GM21526 (cell line): ENCODE measurements around the gene TLR4.

Experiments used
- ATAC-seq: cut with Tn5 transposase; IDR thresholded peaks from one replicate; pipeline ENCODE4 v1.9.1; 2021; ENCODE audit warnings: moderate library complexity; ENCODE audit not compliant: unreplicated experiment, low FRiP score

The TLR4 gene

DNA sequence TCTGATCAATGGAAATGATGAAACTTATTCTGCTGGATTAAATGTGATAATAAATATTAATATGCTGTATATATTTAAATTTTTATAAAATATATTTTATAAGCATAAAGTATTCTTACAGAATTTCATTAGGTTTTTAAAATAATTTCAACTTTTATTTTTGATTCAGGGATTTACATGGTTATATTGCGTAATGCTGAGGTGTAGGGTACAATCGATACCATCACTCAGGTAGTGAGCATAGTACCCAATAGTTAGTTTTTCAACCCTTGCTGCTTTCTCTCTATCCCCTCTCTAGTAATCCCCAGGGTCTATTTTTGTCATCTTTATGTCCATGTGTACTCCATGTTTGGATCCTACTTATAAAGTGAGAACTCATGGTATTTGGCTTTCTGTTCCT is 5.7 kb downstream of the TLR4 start:
- ATAC-seq, result no peak

DNA sequence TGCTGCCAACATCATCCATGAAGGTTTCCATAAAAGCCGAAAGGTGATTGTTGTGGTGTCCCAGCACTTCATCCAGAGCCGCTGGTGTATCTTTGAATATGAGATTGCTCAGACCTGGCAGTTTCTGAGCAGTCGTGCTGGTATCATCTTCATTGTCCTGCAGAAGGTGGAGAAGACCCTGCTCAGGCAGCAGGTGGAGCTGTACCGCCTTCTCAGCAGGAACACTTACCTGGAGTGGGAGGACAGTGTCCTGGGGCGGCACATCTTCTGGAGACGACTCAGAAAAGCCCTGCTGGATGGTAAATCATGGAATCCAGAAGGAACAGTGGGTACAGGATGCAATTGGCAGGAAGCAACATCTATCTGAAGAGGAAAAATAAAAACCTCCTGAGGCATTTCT is 10.1 kb downstream of the TLR4 start:
- no peak for ATAC-seq

DNA sequence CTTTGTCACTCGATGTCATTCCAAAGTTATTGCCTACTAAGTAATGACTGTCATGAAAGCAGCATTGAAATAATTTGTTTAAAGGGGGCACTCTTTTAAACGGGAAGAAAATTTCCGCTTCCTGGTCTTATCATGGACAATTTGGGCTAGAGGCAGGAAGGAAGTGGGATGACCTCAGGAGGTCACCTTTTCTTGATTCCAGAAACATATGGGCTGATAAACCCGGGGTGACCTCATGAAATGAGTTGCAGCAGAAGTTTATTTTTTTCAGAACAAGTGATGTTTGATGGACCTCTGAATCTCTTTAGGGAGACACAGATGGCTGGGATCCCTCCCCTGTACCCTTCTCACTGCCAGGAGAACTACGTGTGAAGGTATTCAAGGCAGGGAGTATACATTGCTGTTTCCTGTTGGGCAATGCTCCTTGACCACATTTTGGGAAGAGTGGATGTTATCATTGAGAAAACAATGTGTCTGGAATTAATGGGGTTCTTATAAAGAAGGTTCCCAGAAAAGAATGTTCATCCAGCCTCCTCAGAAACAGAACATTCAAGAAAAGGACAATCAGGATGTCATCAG is 11.3 kb downstream of the TLR4 start:
- ATAC-seq, result no peak

DNA sequence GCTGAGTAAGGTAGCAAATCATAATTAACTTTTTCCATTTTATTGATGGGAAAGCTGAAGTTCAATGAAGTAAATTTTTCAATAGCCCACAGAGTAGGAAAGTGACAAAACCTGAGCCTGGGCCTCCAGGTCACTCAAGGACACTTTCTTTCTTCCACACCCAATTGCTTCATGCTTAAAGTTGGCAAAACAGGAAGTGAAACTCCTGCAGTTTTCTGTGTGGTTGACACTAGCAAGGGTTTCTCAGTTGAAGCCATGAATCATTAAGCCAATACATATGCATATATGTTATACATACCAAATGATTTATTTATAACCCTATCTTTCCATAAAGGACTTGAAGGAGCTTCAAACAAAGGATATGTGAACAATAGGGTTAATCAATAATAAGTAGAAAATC is 13.9 kb downstream of the TLR4 start:
- ATAC-seq, result peak; percentile 99

DNA sequence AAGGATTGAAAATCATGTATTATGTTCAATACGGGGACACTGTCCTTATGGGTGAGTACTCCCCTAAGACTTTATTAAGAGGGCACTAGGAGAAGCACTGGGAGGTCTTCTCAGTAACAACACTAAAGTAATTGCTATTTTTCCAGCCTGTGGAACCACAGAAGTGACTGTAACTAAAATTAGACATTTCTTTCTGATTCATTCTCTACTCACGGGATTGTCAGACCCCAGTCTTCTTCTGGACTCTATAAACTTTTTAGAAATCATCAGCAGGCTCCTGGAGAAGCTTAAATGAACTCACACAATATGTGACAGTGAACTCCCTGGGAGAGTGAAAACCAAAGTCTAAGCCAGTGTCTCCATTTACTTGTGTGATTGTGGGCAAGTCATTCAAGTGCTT is 14.5 kb downstream of the TLR4 start:
- peak; percentile 2 for ATAC-seq

DNA sequence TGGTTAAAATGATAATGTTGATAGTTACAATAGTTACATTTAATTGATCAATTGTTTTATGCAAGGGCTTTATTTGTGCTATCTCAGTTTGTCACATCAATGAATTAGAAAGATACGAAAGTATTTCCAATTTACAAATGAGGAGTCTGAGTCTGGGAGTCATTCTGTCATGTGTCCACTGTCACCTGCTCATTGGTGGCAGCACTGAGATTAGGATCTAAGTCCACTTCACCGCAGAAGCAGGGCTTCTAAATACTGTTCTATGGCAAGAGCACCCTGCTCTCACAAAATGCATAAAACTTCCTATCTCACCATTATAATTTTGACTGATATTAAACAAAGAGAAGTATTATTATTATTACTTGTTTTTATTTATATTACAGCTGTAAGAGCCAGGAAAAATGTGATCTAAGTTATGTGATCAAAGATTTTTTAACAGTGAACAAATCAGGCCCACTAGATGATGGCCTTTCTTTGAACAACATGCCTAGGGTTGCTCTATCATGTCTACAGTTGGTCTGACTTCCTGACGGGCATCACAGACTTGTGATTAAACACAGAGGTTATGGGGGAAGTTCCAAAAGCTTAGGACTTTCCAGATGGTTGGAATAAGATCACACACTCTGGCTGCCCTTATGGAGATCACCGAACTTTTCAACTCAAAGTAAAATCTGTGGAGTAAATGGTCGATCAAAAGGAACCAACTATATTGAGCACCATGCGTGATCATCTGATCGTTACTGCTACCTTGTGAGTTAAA is 15.1 kb downstream of the TLR4 start:
- ATAC-seq, result no peak

DNA sequence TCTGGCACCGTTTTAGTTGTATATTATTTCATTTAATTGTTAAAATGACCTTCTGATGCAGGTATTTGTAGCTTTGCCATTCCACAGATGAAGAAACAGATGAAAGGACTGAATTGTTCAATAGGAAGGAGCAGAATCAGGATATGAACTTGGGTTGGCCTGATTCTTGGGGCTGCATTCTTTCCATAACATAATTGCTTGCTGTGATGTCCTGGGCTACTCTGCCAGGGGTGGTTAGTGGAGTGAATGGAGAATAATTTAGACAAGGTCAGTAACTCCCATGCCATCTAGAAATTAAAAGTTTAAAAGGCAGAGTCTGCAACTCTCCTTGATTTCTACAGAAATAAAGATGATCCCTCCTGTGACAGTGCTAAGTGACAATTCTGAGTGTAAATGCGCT is 15.9 kb downstream of the TLR4 start:
- no peak for ATAC-seq

DNA sequence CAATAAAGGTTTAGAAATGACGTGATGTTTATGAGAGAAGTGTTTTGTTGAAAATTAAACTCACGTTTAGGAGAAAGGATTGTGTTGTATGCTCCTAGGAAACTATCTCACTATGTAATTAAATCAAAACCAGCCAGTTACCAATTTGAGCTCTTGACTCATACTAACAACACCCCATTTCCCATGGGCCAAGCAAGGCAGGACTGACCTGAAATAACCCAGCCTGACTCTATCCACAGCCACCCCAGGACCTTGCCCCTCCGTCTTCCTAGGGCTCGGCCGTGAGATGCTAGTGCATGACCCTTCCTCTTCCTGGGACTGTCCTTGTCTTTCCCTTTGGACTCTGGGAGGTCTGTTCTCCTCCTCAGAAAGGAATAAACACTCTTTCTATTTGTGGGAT is 16.4 kb downstream of the TLR4 start:
- ATAC-seq, result no peak

DNA sequence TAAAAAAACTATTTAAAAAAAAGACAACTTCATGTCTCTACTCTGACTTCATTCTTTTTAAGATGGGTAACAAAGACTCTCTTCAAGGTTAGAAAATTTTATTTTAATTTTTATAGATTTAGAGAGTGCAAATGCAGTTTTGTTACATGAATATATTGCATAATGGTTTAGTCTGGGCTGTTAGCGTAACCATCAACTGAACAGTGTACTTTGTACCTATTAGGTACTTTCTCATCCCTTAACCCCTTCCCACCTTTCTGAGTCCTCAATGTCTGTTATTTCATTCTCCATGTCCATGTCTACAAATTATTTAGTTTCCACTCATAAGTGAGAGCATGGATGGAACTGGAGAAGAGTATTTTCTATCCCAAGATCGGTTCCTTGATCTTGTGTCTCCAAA is 16.8 kb downstream of the TLR4 start:
- ATAC-seq, result no peak

DNA sequence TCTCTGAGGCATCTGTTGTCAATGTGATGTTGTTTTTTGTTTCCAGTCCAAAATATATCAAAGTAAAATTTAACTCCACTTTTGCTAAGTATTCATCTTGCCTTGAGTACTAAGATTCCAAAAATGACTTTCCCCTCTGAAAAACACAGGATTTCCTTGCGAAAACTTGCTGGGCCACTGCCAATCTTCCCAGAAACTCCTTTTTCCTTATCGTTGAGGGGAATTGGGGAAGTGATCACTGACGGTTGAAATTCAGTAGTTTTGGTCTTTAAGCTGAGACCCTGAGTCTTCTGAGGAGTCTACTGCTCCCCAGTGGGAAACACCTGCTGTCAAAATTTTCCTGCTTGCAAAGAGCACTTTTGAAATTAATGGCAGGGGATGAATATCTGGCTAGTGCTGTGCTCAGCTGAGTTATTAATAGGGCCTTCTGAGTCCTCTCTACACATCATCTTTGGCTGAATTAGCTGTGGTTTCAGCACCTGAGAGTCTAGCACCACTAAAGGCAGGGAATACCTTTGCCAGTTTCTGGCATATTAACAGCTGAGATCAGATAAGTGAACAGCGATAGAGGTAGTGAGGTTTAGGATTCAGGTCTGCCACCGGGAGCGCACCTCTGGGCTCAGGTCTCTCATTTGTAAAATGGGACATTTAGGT is 18.0 kb downstream of the TLR4 start:
- ATAC-seq, result no peak

DNA sequence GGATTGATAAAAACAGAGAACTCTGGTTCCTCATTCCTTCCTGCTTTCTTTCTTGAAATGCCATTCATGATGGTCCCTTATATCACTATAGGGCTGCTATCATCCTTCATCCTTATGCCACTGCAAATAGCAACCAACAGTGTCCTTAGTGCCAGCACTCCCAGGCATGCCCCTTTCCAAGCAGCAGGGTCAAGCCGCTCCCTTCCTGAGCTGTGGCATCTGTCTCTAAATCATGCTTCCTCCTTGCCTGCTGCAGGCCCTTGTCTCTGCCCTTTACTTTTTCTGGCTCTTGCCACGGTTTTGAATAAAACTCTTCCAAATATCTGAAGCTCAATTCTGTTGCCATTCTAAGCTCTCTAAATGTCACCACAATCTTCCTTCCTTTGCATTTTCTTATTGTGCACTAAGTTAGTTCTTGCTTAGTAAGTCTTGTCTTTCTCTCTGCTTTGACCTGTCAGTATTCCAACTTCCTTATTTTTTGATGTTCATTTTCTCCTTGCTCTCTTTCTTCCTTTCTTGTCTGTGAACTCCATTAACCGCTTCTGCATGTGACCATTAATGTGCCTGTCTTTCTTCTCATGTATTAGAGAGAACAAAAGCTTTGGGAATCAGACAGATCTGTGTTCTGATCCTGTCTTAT is 19.9 kb downstream of the TLR4 start:
- no peak for ATAC-seq

DNA sequence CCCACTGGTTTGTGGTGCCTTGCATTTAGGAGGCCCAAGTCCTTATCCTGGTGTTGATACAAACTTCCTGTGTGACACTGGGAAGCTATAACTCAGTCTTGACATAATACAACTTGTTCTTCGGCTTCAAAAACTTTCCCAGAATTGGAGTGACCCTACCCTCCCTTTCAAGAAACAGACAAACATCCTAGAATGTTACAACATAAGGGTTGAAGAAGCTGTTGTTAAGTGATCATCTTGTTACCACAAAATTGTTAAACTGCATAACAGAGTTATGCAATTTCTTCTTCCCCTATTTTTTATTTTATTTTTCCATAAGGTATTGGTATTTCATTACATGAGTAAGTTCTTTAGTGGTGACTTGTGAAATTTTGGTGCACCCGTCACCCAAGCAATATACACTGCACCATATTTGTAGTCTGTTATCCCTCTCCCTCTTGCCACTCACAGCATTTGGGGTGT is 21.3 kb downstream of the TLR4 start:
- no peak for ATAC-seq

DNA sequence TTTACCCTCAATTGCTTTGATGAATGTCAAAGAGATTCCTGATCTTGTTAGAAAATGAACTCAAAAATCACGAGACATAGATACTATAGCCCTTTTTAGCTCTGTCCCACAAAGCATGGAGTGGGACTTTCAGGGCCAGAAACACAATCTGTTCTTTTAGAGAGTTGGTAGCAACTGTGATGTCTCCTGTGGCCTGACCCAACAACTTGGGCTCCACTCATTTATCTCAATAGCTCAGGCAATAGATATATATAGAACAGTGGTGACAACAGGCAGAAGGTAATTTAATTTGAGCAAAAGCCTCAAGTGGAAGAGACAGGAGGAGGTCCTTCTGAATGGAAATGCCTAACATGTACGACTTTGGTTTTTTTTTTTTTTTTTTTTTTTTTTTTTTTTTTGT is 25.2 kb downstream of the TLR4 start:
- no peak for ATAC-seq

DNA sequence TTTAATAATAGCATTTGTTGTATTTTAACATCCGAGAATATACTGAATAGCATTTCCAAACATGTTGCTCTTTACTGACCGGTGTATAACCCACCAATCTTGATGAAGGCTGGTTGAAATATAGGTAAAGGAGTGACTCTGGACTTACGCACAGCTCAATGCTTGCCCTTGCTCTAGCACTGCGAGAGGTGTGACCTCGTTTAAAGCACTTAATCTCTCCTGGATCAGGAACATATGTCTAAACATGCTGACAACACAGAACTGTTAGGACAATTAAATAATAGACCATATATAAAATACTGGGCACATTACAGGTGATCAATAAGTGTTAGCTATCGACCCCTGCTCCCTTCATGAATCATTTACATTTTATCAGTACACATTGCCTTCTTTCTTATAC is 28.3 kb downstream of the TLR4 start:
- no peak for ATAC-seq

DNA sequence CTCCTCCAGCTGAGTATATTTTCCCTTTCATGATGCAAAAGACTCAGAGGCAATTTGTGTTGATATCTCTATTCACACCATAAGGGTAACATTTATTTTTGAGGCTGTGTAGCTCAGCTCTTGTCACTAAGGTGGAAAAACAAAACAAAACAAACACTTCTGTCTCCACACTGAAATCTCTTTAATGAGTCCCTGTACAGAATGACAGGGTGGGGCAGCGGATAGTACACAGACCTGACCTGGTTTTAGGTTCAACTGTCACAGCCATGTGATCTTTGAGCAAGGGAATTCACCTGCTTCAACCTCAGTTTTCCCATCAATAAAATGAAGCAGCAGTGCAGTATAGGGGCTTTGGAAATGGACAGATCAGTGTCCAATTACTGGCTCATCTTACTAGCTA is 29.3 kb downstream of the TLR4 start:
- ATAC-seq, result no peak

DNA sequence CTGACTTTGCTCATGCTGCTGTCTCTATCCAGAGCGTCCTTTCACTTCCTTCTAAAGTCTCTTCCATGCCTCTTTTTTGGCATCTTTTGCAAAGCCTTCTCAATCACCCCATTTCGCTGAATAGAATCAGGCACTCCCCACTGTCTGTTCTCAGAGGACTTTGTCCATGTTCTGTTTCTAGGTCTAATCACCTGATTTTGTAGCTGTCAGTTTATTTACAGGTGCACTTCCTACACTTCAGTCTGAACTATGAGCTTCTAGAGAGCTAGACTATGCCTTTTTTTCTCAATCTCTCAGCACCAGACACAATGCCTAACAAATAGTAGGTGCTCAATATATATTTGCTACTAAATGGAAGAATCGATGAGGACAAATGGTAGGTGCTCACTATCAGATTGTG is 29.9 kb downstream of the TLR4 start:
- ATAC-seq, result no peak

DNA sequence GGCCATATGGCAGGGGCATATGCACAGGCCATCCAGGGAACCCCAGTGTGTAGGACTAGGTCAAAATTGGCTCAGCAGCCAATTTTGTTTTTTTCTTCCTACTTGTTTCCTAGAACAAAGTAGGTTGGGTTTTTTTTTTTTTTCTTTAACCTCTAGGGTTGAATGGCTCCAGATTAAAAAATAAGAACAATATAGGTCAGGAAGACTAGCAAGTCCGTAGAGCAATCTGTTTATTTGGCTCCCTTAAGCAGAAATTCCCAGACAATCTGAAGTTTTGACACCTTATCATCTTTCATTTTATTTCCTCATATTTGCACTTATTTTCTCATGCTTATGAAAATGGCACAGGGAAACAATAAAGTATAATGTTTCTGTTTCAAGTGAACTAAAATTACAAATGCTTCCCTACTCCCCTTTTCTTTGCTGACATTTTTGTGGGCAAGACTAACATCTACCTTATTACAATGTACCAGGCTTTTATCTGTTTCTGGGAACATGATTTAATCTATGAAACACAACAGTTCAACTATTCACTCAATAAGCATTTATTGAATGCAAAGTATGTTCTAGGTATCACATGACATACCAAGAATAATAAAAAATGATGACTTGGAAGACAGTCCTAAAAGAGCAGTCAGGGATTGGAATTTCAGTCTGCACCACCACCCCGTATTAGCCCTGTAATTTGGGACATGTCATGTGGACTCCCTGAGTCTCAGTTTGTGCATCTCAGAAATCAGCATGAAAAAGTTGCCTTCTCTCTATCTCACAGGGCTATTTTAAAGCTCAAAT is 30.5 kb downstream of the TLR4 start:
- ATAC-seq, result no peak

DNA sequence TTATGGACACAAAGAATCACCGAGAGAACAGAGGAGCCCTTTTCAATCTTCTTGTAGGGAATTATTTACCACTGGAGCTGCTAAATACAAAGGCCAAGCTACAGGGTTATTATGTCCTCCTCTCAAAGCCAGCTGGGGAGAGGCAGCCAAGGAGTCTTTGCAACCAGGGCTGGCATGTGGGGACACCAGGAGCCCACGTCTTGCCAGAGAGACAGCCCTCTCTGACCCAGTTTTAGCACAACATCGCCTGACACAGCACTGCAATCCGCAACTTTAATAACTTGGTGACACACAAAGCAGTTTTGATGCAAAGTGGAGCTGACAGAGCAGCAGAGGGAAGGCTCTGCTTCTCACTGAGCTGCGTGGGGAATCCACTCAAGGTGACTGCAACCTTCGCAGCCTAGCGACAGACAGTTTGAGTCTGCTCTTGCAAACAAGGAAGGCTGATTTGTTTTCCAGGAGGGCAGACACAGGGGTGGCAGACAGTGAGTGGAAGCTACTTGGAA is 33.6 kb downstream of the TLR4 start:
- no peak for ATAC-seq

DNA sequence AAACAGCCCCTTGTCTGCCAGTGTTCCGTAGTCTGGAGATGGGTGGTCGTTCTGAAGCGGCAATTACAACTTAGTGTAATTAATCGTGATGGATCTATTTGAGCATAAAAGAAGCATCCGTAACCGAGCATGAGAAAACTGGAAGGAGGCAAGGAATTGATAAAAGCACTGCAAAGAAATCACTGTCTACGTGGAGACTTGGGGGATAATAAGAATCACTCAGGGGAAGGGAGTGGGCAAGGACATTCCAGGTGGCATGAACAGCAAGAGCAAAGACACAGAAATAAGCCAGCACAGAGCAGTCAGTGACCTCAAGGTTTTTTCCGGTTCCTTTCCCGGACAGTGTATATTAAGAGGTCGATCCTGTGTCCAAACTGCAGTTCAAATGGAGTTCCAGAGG is 35.0 kb downstream of the TLR4 start:
- no peak for ATAC-seq

DNA sequence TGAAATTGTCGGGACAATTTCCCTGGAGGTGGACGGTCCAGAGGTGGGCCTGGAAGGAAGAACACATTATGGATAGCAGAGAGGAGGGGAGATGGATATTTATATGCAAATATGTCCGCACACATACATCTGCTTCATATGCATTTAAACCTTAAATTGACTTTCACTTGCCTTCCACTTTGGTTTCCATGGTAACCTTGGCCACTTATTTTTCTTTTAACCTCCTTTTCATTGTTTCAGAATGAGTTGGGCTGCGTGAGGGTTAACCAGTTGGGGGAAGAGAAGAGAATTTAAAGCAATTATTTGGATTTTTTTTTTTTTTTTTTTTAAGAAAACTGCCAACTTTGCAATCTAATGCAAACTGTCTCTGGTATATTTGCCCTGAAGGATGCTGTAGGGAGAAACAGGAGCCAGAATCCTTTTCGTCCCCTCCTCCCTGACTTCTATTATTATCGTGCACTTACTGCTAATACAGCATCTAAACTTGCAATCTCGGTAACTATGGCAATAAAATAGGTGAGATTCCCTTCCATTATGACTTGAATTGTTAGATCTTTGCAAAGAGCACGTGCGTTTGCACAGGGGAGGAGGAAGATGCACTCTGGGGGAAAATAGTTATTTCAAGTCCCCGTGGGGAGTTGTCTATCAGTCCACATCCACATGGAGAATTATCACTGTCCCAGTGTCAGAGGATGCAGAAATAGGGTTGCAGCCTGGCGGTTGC is 35.6 kb downstream of the TLR4 start:
- no peak for ATAC-seq
